ENCODE measurements around the gene TMEM123. TPM values are rescaled to one million over a fixed set of nuclear protein-coding genes. Genes with fewer than 3 reads are reported as not detected.

Gene TMEM123
- total and polyA plus RNA-seq, 2 of the 13 experiments (the other 11 are each of a cell fraction or from before 2014, with no cell fraction given): 365 to 2,761 TPM

DNA sequence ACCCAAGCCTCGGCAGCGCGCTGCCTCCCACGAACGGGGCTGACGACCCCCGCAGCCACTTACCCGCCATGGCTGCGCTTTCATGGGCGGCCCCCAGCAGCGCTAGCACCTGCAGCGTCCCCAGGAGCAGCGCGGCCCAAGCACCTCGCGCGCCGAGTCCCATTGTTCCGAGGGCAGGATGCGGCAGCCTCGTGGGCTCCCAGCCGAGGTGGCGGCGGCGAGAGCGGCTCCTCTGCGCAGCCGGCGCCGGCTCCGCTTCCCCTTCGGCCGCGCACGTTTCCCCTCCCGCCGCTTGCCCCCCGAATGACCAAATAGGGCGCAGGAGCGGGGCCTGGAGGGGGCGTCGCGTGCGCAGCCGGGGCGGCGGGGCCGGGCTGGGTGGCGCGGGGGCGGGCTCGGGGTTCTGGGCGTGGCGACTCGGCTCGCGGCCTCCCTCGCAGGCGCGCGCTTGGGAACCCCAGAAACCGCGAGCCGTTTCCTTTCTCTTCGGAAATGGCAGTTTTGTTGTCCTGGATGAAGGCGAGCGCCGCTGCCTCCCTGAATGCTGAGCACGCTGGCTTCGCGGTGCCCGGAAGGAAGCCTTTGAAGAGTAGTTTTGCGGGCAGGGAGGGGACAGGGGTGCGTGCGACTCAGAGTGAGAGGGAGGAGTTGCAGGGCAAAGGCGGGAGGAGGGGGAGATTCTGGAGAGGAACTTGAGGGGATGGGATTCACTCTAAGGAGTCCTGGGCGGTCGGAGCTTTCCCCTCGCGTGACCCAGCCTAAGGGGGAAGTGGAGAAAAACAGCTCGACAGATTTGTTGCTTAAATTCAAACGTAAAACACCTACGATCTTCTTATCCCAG is at the start of gene TMEM123 (continued):
- TF ChIP-seq ZNF678 (CRISPR knock-in tag; IDR thresholded peaks at IDR 0.05) (no peak), ZNF75D (CRISPR knock-in tag; IDR thresholded peaks at IDR 0.05; ENCODE audit: borderline replicate concordance) (no peak), SMAD1 (CRISPR knock-in tag; IDR thresholded peaks at IDR 0.05; ENCODE audit: borderline replicate concordance, low read depth) (no peak), ZNF557 (CRISPR knock-in tag; IDR thresholded peaks at IDR 0.05) (no peak), NFRKB (IDR thresholded peaks at IDR 0.05) (no peak), ZNF850 (CRISPR knock-in tag; conservative IDR thresholded peaks at IDR 0.05) (0 out of 2 replicates have a peak, but pooled peaks have one; percentile 33), U2AF1 (optimal IDR thresholded peaks at IDR 0.05; ENCODE audit: low read depth, low read length) (peak; percentile 69), ZNF615 (CRISPR knock-in tag; IDR thresholded peaks at IDR 0.05; ENCODE audit: borderline replicate concordance) (no peak), ZSCAN25 (CRISPR knock-in tag; IDR thresholded peaks at IDR 0.05) (peak; percentile 97), ZNF670 (CRISPR knock-in tag; IDR thresholded peaks at IDR 0.05; ENCODE audit: borderline replicate concordance) (no peak; the same call in 1 of the 2 replicates), ZNF782 (CRISPR knock-in tag; IDR thresholded peaks at IDR 0.05; ENCODE audit: borderline replicate concordance) (no peak), ZNF510 (CRISPR knock-in tag; IDR thresholded peaks at IDR 0.05; ENCODE audit: low read depth) (0 out of 2 replicates have a peak, but pooled peaks have one; percentile 29), KDM2A (CRISPR knock-in tag; IDR thresholded peaks at IDR 0.05; ENCODE audit: borderline replicate concordance, low read depth) (peak; percentile 44; the same call in 1 of the 2 replicates), HDAC6 (IDR thresholded peaks at IDR 0.05; ENCODE audit: low read depth, low read length) (no peak), KLF13 (CRISPR knock-in tag; IDR thresholded peaks at IDR 0.05) (no peak), SRSF9 (IDR thresholded peaks at IDR 0.05; ENCODE audit: borderline replicate concordance, insufficient read depth, low read depth, low read length, poor library complexity, severe bottlenecking) (no peak), ZNF550 (CRISPR knock-in tag; IDR thresholded peaks at IDR 0.05; ENCODE audit: borderline replicate concordance) (no peak), PAX8 (CRISPR knock-in tag; IDR thresholded peaks at IDR 0.05; ENCODE audit: borderline replicate concordance) (0 out of 2 replicates have a peak, but pooled peaks have one; percentile 74), ZNF101 (CRISPR knock-in tag; IDR thresholded peaks at IDR 0.05; ENCODE audit: borderline replicate concordance, low read depth) (no peak), ZSCAN21 (CRISPR knock-in tag; IDR thresholded peaks at IDR 0.05; ENCODE audit: borderline replicate concordance) (peak; percentile 75), MEF2D (CRISPR knock-in tag; IDR thresholded peaks at IDR 0.05) (no peak; the same call in 1 of the 2 replicates)
- TF ChIP-seq, protein P1, sequence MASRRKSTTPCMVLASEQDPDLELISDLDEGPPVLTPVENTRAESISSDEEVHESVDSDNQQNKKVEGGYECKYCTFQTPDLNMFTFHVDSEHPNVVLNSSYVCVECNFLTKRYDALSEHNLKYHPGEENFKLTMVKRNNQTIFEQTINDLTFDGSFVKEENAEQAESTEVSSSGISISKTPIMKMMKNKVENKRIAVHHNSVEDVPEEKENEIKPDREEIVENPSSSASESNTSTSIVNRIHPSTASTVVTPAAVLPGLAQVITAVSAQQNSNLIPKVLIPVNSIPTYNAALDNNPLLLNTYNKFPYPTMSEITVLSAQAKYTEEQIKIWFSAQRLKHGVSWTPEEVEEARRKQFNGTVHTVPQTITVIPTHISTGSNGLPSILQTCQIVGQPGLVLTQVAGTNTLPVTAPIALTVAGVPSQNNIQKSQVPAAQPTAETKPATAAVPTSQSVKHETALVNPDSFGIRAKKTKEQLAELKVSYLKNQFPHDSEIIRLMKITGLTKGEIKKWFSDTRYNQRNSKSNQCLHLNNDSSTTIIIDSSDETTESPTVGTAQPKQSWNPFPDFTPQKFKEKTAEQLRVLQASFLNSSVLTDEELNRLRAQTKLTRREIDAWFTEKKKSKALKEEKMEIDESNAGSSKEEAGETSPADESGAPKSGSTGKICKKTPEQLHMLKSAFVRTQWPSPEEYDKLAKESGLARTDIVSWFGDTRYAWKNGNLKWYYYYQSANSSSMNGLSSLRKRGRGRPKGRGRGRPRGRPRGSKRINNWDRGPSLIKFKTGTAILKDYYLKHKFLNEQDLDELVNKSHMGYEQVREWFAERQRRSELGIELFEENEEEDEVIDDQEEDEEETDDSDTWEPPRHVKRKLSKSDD (CRISPR knock-in tag; IDR thresholded peaks at IDR 0.05; ENCODE audit: low read depth): peak; percentile 42; the same call in 1 of the 2 replicates
- TF ChIP-seq, protein P2, sequence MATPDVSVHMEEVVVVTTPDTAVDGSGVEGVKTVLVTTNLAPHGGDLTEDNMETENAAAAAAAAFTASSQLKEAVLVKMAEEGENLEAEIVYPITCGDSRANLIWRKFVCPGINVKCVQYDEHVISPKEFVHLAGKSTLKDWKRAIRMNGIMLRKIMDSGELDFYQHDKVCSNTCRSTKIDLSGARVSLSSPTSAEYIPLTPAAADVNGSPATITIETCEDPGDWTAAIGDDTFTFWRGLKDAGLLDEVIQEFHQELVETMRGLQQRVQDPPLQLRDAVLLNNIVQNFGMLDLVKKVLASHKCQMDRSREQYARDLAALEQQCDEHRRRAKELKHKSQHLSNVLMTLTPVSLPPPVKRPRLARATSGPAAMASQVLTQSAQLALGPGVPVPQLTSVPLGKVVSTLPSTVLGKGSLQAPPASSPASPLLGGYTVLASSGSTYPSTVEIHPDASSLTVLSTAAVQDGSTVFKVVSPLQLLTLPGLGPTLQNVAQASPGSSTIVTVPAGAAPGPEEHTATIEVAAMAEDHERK (CRISPR knock-in tag; IDR thresholded peaks at IDR 0.05; ENCODE audit: low read depth): no peak
- TF ChIP-seq, protein P3, sequence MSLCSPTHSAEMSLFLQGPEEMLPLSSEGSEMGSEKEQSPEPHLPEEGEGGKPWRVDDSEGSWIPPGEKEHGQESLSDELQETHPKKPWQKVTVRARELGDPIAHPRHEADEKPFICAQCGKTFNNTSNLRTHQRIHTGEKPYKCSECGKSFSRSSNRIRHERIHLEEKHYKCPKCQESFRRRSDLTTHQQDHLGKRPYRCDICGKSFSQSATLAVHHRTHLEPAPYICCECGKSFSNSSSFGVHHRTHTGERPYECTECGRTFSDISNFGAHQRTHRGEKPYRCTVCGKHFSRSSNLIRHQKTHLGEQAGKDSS (CRISPR knock-in tag; IDR thresholded peaks at IDR 0.05; ENCODE audit: borderline replicate concordance, low read depth): no peak; the same call in 1 of the 2 replicates

Measured in HepG2 (cell line).